Measurements from ENCODE around the gene ACKR1. TPM values are rescaled to one million over a fixed set of nuclear protein-coding genes. Genes with fewer than 3 reads are reported as not detected.

Gene ACKR1
- total and polyA plus RNA-seq, 2 of the 13 experiments (the other 11 are each of a cell fraction or from before 2014, with no cell fraction given), result not detected

- TF ChIP-seq ZBTB49 (CRISPR knock-in tag; IDR thresholded peaks at IDR 0.05; ENCODE audit: borderline replicate concordance) (peak; percentile 97), ELF1 (CRISPR knock-in tag; IDR thresholded peaks at IDR 0.05) (peak; percentile 41; the same call in 1 of the 2 replicates), ZNF232 (CRISPR knock-in tag; IDR thresholded peaks at IDR 0.05; ENCODE audit: borderline replicate concordance) (peak; percentile 99), ZFP36L1 (CRISPR knock-in tag; IDR thresholded peaks at IDR 0.05) (peak; percentile 97), RERE (CRISPR knock-in tag; IDR thresholded peaks at IDR 0.05; ENCODE audit: low read depth) (no peak), KLF12 (CRISPR knock-in tag; IDR thresholded peaks at IDR 0.05; ENCODE audit: borderline replicate concordance) (peak; percentile 92), NCOA5 (CRISPR knock-in tag; IDR thresholded peaks at IDR 0.05) (0 out of 2 replicates have a peak, but pooled peaks have one; percentile 31), ZNF781 (CRISPR knock-in tag; IDR thresholded peaks at IDR 0.05; ENCODE audit: borderline replicate concordance, not compliant biosample characterization) (peak; percentile 94), KMT2A (CRISPR knock-in tag; IDR thresholded peaks at IDR 0.05) (peak; percentile 52; the same call in 1 of the 2 replicates), ZNF20 (CRISPR knock-in tag; IDR thresholded peaks at IDR 0.05) (0 out of 2 replicates have a peak, but pooled peaks have one; percentile 78), FOXC1 (CRISPR knock-in tag; IDR thresholded peaks at IDR 0.05; ENCODE audit: borderline replicate concordance) (peak; percentile 55; the same call in 1 of the 2 replicates), ZBTB3 (CRISPR knock-in tag; IDR thresholded peaks at IDR 0.05; ENCODE audit: borderline replicate concordance, low read depth) (peak; percentile 64; the same call in 1 of the 2 replicates), YEATS4 (CRISPR knock-in tag; IDR thresholded peaks at IDR 0.05; ENCODE audit: borderline replicate concordance) (peak; percentile 46; the same call in 1 of the 2 replicates), NONO (IDR thresholded peaks at IDR 0.05) (no peak), NONO (CRISPR knock-in tag; conservative IDR thresholded peaks at IDR 0.05) (no peak), PAF1 (CRISPR knock-in tag; IDR thresholded peaks at IDR 0.05) (no peak), PHF21A (CRISPR knock-in tag; IDR thresholded peaks at IDR 0.05) (no peak), ZNF737 (CRISPR knock-in tag; IDR thresholded peaks at IDR 0.05; ENCODE audit: borderline replicate concordance) (peak; percentile 80; the same call in 1 of the 2 replicates), ZMAT3 (CRISPR knock-in tag; conservative IDR thresholded peaks at IDR 0.05) (peak; percentile 98), SIX1 (CRISPR knock-in tag; IDR thresholded peaks at IDR 0.05; ENCODE audit: borderline replicate concordance) (peak; percentile 83), ZKSCAN8 (CRISPR knock-in tag; IDR thresholded peaks at IDR 0.05; ENCODE audit: borderline replicate concordance) (peak; percentile 94), ZNF468 (CRISPR knock-in tag; IDR thresholded peaks at IDR 0.05) (0 out of 2 replicates have a peak, but pooled peaks have one; percentile 72), DNMT3B (CRISPR knock-in tag; conservative IDR thresholded peaks at IDR 0.05) (peak; percentile 99)
These were observed 27.3 kb upstream of the ACKR1 start (continued) for GRCh38 chr1:159177272-159177907.

Data from HepG2 (cell line).